H1 (cell line): ENCODE results near the gene SKP1. TPM values are rescaled to one million over a fixed set of nuclear protein-coding genes. Genes with fewer than 3 reads are reported as not detected.

Source experiments
- CTCF ChIA-PET: fragments of 300-600 bp; sonication (Branson Sonifier 250); formaldehyde crosslinking; loops from one replicate; lab custom pipeline; 2021; ENCODE audit not compliant: partially characterized antibody; lab: Charles Lee
- POLR2A ChIA-PET: fragments of 300-600 bp; sonication (Branson Sonifier 250); formaldehyde crosslinking; loops from one replicate; lab custom pipeline; 2021; ENCODE audit warnings: inconsistent platforms; ENCODE audit not compliant: partially characterized antibody; lab: Charles Lee
- DNase-seq, 2 experiments: peaks; one replicate each; pipeline versions ENCODE4 v3.0.0 to v3.0.0-alpha.2; 2010 to 2022; ENCODE audit warnings: low spot score in 2 of 2, low read depth in 1 of 2, mixed read lengths in 1 of 2
- FAIRE-seq: peaks from 2 replicates; lab custom pipeline; 2011; peaks lifted over from hg19 to GRCh38; lab: Jason Lieb, UNC
- H2AFZ ChIP-seq: 2 replicates; pipeline ENCODE4 v1.8.1; 2012; ENCODE audit warnings: low read length, inconsistent platforms
- H2AK5ac ChIP-seq: 2 replicates; pipeline ENCODE4 v1.6.1; 2013; ENCODE audit warnings: low read depth, low read length
- H2BK120ac ChIP-seq: replicated peaks from 2 replicates; pipeline ENCODE3; 2013; ENCODE audit warnings: low read depth, low read length, inconsistent platforms
- H2BK12ac ChIP-seq: 2 replicates; pipeline ENCODE4 v1.6.1; 2013; ENCODE audit warnings: low read depth, low read length
- H2BK15ac ChIP-seq: 2 replicates; pipeline ENCODE4 v1.6.1; 2013; ENCODE audit warnings: low read length
- H2BK20ac ChIP-seq: 2 replicates; pipeline ENCODE4 v1.6.1; 2013; ENCODE audit warnings: low read length
- H2BK5ac ChIP-seq: 2 replicates; pipeline ENCODE4 v1.6.1; 2013; ENCODE audit warnings: low read depth, low read length
- H3K14ac ChIP-seq: 2 replicates; pipeline ENCODE4 v1.6.1; 2013; ENCODE audit warnings: inconsistent platforms; ENCODE audit not compliant: insufficient read length
- H3K18ac ChIP-seq: 2 replicates; pipeline ENCODE4 v1.6.1; 2013; ENCODE audit warnings: low read length; ENCODE audit errors: extremely low read depth
- H3K23ac ChIP-seq: 2 replicates; pipeline ENCODE4 v1.6.1; 2013; ENCODE audit warnings: inconsistent platforms; ENCODE audit not compliant: insufficient read length
- H3K23me2 ChIP-seq: 2 replicates; pipeline ENCODE4 v1.6.1; 2013; ENCODE audit warnings: low read depth, low read length
- H3K27ac ChIP-seq: 2 replicates; pipeline ENCODE4 v1.6.1; 2011; ENCODE audit warnings: low read depth, low read length, inconsistent platforms
- H3K27me3 ChIP-seq, 4 experiments: replicated peaks in 1 of 4; 1 replicate in 1 of 4; 2 replicates in 3 of 4; pipeline versions ENCODE4 v1.6.1 to v1.8.1; 2011 to 2013; ENCODE audit warnings: low read length in 3 of 4, mild to moderate bottlenecking in 3 of 4, inconsistent platforms in 2 of 4, mixed read lengths in 2 of 4, moderate library complexity in 1 of 4; ENCODE audit not compliant: control insufficient read depth in 3 of 4, insufficient read depth in 3 of 4; ENCODE audit errors: extremely low read depth in 1 of 4
- H3K36me3 ChIP-seq, 4 experiments: 2 replicates each; pipeline versions ENCODE4 v1.6.1 to v1.8.1; 2011 to 2013; ENCODE audit warnings: mild to moderate bottlenecking in 4 of 4, low read length in 3 of 4, moderate library complexity in 2 of 4, control low read depth in 1 of 4, inconsistent platforms in 1 of 4; ENCODE audit not compliant: insufficient read depth in 4 of 4, control insufficient read depth in 2 of 4
- H3K4ac ChIP-seq: replicated peaks from 2 replicates; pipeline ENCODE3; 2013; ENCODE audit warnings: low read length, low read depth, mixed read lengths, inconsistent platforms; ENCODE audit not compliant: insufficient read length
- H3K4me1 ChIP-seq, 4 experiments: replicated peaks in 1 of 4; 1 replicate in 1 of 4; 2 replicates in 3 of 4; pipeline versions ENCODE4 v1.6.1 to v1.8.1; 2011 to 2013; ENCODE audit warnings: low read length in 3 of 4, inconsistent platforms in 2 of 4, mixed read lengths in 1 of 4; ENCODE audit not compliant: insufficient read depth in 4 of 4, control insufficient read depth in 3 of 4
- H3K4me2 ChIP-seq, 2 experiments: 2 replicates each; pipeline versions ENCODE4 v1.6.1 to v1.8.1; 2011 to 2013; ENCODE audit warnings: low read depth in 2 of 2, low read length in 2 of 2, control low read depth in 1 of 2, inconsistent platforms in 1 of 2, mild to moderate bottlenecking in 1 of 2; ENCODE audit not compliant: insufficient read depth in 1 of 2
- H3K4me3 ChIP-seq, 4 experiments: fragments of 200-600, 300-600 bp in 1 of 4; sonication (generic), shearing (Covaris generic), sonication (Bioruptor Twin) in 1 of 4; 2 replicates each; pipeline versions ENCODE4 v1.5.1 to v1.8.1; 2011 to 2016; ENCODE audit warnings: low read length in 4 of 4, low read depth in 3 of 4, control low read depth in 2 of 4, inconsistent platforms in 2 of 4, mild to moderate bottlenecking in 2 of 4, mixed read lengths in 1 of 4, moderate library complexity in 1 of 4; ENCODE audit not compliant: insufficient read depth in 2 of 4; ENCODE audit errors: extremely low read depth in 1 of 4
- H3K56ac ChIP-seq: replicated peaks from 2 replicates; pipeline ENCODE3; 2013; ENCODE audit warnings: low read depth, mild to moderate bottlenecking, mixed read lengths, low read length, inconsistent platforms; ENCODE audit not compliant: insufficient read length
- H3K79me1 ChIP-seq: 2 replicates; pipeline ENCODE4 v1.6.1; 2013; ENCODE audit warnings: low read depth, low read length, control low read depth
- H3K79me2 ChIP-seq, 2 experiments: 2 replicates each; pipeline versions ENCODE4 v1.6.1 to v1.8.1; 2012 to 2013; ENCODE audit warnings: low read length in 2 of 2, mild to moderate bottlenecking in 2 of 2, inconsistent platforms in 1 of 2; ENCODE audit not compliant: insufficient read depth in 2 of 2, control insufficient read depth in 1 of 2
- H3K9ac ChIP-seq, 4 experiments: replicated peaks in 1 of 4; 1 replicate in 1 of 4; 2 replicates in 3 of 4; pipeline versions ENCODE4 v1.6.1 to v1.8.1; 2011 to 2013; ENCODE audit warnings: low read depth in 3 of 4, low read length in 3 of 4, control low read depth in 2 of 4, mild to moderate bottlenecking in 2 of 4, moderate library complexity in 2 of 4, inconsistent platforms in 1 of 4; ENCODE audit errors: extremely low read depth in 1 of 4
- H3K9me3 ChIP-seq, 2 experiments: 2 replicates each; pipeline versions ENCODE4 v1.6.1 to v1.8.1; 2012 to 2013; ENCODE audit warnings: mild to moderate bottlenecking in 2 of 2, moderate library complexity in 2 of 2, control low read depth in 1 of 2, inconsistent platforms in 1 of 2, low read depth in 1 of 2, low read length in 1 of 2, mixed read lengths in 1 of 2; ENCODE audit not compliant: insufficient read depth in 2 of 2
- H4K20me1 ChIP-seq, 2 experiments: replicated peaks in 1 of 2; 2 replicates each; pipeline versions ENCODE3 to v1.8.1; 2011 to 2013; ENCODE audit warnings: inconsistent platforms in 2 of 2, low read length in 2 of 2, mild to moderate bottlenecking in 1 of 2; ENCODE audit not compliant: insufficient read depth in 2 of 2, control insufficient read depth in 1 of 2
- H4K5ac ChIP-seq: 2 replicates; pipeline ENCODE4 v1.6.1; 2013; ENCODE audit warnings: low read length, low read depth, mixed read lengths, inconsistent platforms; ENCODE audit not compliant: insufficient read length
- H4K8ac ChIP-seq: 2 replicates; pipeline ENCODE4 v1.8.0; 2013; ENCODE audit warnings: mild to moderate bottlenecking, moderate library complexity, low read length, inconsistent platforms; ENCODE audit not compliant: insufficient read depth; ENCODE audit errors: extremely low read depth
- H4K91ac ChIP-seq: replicated peaks from 2 replicates; pipeline ENCODE3; 2013; ENCODE audit warnings: low read length, mixed read lengths, inconsistent platforms; ENCODE audit not compliant: insufficient read length
- CHD2 ChIP-seq: IDR thresholded peaks from 2 replicates; pipeline ENCODE4 v1.6.1; 2012; ENCODE audit warnings: low read length, improper control_type of control experiment
- HDAC6 ChIP-seq: IDR thresholded peaks from one replicate; pipeline ENCODE4 v1.7.1; 2012; ENCODE audit warnings: low read depth, mild to moderate bottlenecking, inconsistent platforms, low read length, moderate library complexity
- JUND ChIP-seq: IDR thresholded peaks from 2 replicates; pipeline ENCODE4 v1.6.1; 2011; ENCODE audit warnings: mild to moderate bottlenecking, improper control_type of control experiment, low read length
- WGBS, 2 experiments: shearing (Covaris generic) in 1 of 2; methylation state at CpG; one replicate each; pipeline versions ENCODE4 v1.1.6 to v1.1.7; 2013 to 2015; ENCODE audit warnings: low lambda C conversion rate in 2 of 2, mixed read lengths in 2 of 2, inconsistent platforms in 1 of 2, low coverage in 1 of 2, missing lambda C conversion rate in 1 of 2; ENCODE audit not compliant: insufficient replicate concordance in 2 of 2, insufficient coverage in 1 of 2, insufficient read length in 1 of 2; ENCODE audit errors: extremely low coverage in 1 of 2, missing lambda C conversion rate in 1 of 2; 5-methylcytosine and 5-hydroxymethylcytosine counted together
- polyA plus RNA-seq, 7 experiments: library from polyadenylated mRNA; depleted of rRNA in 3 of 7; stranded (reverse) in 5 of 7; unstranded in 2 of 7; fragments of >200 nt in 5 of 7; fragments of 200-250 nt in 2 of 7; gene quantifications; 1 replicate in 5 of 7; 2 replicates in 1 of 7; 4 replicates in 1 of 7; pipeline versions ENCODE4 v1.2.1 to v1.2.3, GENCODE V29; 2011 to 2013; ENCODE audit warnings: missing spikeins in 2 of 7, mixed read lengths in 2 of 7
- total RNA-seq: library from RNA; stranded (reverse); fragmentation: NEBNext Ultra II Directional; extraction: Animal tissue kit (Norgen Biotek cat#: 25700); gene quantifications from 2 replicates; pipeline ENCODE4 v1.2.1, GENCODE V29; 2021

Gene SKP1
- total and polyA plus RNA-seq, 2 of the 8 experiments (the other 6 are each of a cell fraction or from before 2014, with no cell fraction given): 163 to 332 TPM

DNA sequence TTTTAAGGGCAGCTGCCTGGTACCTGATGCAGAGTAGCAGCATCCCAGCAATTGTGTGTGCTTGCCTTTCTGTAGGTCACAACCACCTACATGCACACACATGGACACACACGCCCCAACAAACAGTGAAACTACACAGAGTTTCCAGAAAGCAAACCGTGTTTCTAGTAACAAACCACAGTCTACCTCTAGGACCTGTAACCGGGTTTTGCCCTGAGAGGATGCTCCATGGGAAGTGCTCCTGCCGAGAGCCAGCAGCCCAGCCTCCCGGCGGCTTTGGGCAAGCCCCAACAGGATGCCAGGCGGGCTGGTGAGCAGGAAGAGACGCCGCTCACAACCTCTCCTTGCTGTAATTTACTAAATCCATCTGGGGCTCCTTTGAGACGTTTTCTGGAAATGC, 66.4 kb downstream of the SKP1 start:
- Histone ChIP-seq H4K5ac (no peak overlapping the region), H3K36me3 (no peaks in the 10 kb centered on the region), H3K23ac (no peak overlapping the region), H3K27me3 (peaks cover 20 to 39% (median 33%) of the 10 kb centered on the region in 4 experiments), H3K79me1 (no peaks in the 10 kb centered on the region), H3K4me3 (no peak overlapping the region), H3K4ac (no peak overlapping the region), H3K4me1 (peaks cover 0 to 15% (median 6%) of the 10 kb centered on the region in 4 experiments; a peak in 5 of 7 replicates), H4K8ac (no peak overlapping the region), H3K18ac (no peak overlapping the region), H3K79me2 (no peaks in the 10 kb centered on the region), H2BK15ac (no peak overlapping the region), H2BK5ac (no peak overlapping the region), H2BK20ac (no peak overlapping the region), H3K27ac (no peak overlapping the region), H3K9ac (no peak overlapping the region), H3K14ac (no peak overlapping the region), H3K23me2 (peaks cover 10% of the 10 kb centered on the region; the same call in 1 of the 2 replicates), H4K20me1 (peaks cover 1 to 2% of the 10 kb centered on the region in 2 experiments), H2AFZ (no peak overlapping the region), H3K9me3 (no peaks in the 10 kb centered on the region), H3K4me2 (no peak overlapping the region), H2BK12ac (no peak overlapping the region), H3K56ac (no peak overlapping the region), H4K91ac (no peak overlapping the region), H2AK5ac (no peak overlapping the region), H2BK120ac (no peak overlapping the region)
- POLR2A ChIA-PET: interaction anchor here (0.9 to 5.0 kb wide), 3 partner anchors 10 to 67 kb away, joined by 3 to 17 read pairs (median 3); partner anchors contain the start of gene SKP1
- no peak for FAIRE-seq
- CTCF ChIA-PET: interaction anchor here (0.6 to 7.1 kb wide), 10 partner anchors 10 to 133 kb away, joined by 3 to 84 read pairs (median 4); no protein-coding TSS in a partner anchor
- 62% methylated on average over 10 of the region's 10 CpGs; no CpG with 5 or more reads in 1 of the 2 experiments for WGBS, 2 experiments
- DNase-seq: no peak
- TF ChIP-seq CHD2: no peak
- no peak for TF ChIP-seq HDAC6
- TF ChIP-seq JUND: no peak
